NCI-H2227 (cell line): ENCODE measurements around the gene GSTM2.

Experiments
- DNase-seq: peaks from one replicate; lab custom pipeline; 2025; ENCODE audit not compliant: unreplicated experiment; lab: John Stamatoyannopoulos, UW

GSTM2 gene

DNA sequence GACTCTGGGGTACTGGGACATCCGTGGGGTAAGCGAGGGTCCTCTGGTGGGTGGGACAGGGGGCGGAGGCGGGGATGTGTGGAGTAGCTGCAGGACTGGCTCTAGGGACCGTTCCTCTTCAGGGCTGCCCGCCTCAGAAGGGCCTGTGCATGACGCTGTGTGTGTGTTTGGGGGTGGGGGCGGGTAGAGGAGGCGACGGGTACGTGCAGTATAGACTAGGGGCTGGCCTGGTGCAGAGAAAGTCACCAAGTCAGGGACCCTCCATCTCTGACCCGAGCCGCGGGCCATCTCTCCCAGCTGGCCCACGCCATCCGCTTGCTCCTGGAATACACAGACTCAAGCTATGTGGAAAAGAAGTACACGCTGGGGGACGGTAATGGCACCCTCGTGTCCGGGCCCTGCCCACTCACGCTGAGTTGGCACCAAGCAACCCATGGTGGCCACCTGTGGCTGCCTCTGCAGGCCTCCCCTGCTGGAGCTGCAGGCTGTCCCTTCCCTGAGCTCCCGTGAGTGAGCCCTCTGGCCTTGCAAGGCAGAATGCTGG, 44.5 kb downstream of the GSTM2 start:
- no peak for DNase-seq

GRCh38 chr1:109713636-109714035, 45.8 kb downstream of the GSTM2 start:
- no peak for DNase-seq

GRCh38 chr1:109714661-109715372, 47.0 kb downstream of the GSTM2 start:
- DNase-seq, result no peak

- DNase-seq, result no peak
These were observed 48.3 kb downstream of the GSTM2 start for GRCh38 chr1:109716121-109716520.

DNA sequence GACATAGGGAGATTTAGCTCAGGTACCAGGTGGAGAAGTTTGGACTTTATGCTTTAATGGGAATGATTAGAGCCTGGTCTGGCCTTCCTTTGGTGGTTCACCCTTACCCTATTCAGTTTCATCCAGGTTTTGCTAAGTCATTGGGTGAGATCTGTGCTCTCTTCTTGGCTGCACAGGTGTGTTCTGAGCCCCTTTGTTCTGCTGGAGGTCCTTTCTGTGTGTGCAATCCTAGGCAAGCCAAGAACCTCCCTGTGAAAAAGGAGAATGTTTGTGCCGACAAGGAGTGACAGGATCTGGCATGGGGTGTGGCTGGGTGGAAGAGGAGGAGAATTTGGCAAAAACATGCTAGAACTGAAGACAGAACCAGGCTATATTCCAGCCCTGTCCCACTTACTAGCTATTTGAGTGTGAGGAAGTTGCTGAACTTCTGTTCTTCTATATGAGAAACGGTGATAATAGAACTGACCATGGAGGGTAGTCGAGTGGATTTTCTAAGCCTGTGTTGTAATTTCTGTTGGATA, 48.8 kb downstream of the GSTM2 start:
- no peak for DNase-seq

- DNase-seq, result no peak
These were observed 49.9 kb downstream of the GSTM2 start for GRCh38 chr1:109717729-109718128.

DNA sequence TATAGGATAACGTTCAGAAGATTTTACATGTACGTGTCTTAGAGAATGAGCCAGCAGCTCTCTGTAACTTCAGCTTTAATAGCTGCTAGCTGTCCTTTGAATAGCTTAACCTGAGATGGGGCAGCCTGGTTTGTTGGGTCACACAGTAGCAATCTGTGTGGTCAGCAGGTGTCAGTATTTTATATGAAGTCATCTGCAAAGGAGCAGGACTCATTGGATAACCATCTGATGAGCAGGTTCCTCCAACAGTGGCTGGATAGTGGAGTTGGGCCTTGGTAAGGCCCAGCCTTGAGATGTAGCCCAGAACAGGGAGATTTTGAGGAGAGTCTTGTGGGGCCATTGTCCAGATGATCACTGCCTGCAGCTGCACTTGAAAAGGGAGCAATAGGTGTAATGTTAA, 50.6 kb downstream of the GSTM2 start:
- DNase-seq, result no peak

- DNase-seq, result no peak
These were observed 51.5 kb downstream of the GSTM2 start for GRCh38 chr1:109719337-109719837.

DNA sequence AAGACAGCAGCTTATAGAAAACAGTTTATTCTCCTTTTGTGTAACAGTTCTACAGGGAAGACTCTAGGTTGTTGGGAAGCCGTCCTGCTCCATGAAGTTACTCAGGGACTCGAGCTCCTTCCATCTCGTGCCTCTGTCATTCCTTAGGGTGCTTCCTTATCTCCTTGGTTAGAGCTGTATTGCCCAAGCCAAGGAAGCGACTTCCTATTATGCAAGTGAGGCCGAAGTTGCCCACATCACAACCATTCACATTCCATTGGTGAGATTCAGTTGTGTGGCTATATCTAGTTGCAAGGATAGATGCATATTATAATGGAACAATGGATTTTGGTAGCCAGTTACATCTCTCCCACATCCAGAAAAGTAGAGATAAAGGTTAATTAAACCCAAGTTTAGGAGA, 53.2 kb downstream of the GSTM2 start:
- DNase-seq, result no peak

DNA sequence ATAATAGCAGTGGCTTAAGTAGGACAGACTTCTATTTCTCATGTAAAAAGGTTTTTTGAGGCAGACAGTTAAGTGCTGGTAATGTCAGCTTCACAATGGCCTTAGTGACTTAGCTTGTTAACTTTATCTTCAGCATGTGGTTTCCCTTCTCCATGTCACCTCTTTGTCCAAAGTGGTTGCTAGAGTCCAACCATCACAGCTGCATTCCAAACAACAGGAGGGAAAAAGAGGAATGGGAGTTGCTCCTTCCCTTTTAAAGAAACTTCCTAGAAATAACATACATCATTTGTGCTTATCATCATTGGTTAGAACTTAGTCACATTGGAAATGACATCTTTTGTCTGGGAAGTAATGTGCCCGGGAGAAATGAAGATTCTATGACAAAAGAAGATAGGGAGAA, 54.1 kb downstream of the GSTM2 start:
- DNase-seq, result no peak

DNA sequence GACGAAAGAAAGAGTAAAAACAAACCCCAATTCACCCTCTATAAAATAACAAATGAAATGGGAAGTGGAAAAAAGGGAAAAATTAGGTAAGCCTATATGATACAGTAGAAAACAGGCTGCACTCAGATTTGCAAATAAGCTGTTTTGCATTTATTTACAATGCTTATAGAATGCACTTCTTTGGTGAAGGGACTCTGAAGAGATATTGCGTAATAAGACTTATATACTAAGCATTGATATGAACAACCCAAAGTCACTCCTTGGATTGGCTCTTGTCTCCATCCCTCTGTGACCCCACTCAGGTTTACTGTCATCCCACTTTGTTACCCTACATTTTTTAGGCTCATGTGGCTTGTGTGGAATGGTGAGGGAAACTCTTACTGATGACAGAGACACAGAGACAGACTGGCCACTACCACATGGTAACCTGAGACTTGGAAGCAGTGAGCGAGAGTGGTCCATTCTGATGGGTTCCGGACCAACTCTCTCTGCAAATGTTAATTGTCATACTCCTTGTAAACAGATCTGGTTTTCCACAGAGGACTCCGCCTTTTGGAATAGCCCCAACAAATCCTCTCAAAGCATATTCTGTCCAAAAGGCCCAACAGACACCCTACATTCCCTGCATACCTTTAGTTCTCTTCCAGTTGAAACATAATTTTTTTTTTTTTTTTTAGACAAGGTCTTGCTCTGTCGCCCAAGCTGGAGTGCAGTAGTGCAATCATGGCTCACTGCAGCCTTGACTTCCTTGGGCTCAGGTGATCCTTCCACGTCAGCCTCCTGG, 55.2 kb downstream of the GSTM2 start:
- no peak for DNase-seq
